GM12878 (cell line): ENCODE data around the gene SLC24A4.

Experiments
- BCL11A ChIP-seq: IDR thresholded peaks from 2 replicates; pipeline ENCODE4 v1.6.1; 2011; ENCODE audit warnings: low read depth, low read length
- ESRRA ChIP-seq: IDR thresholded peaks from 2 replicates; pipeline ENCODE4 v1.6.1; 2012; ENCODE audit warnings: mild to moderate bottlenecking, low read length, improper control_type of control experiment
- FOXM1 ChIP-seq: IDR thresholded peaks from 2 replicates; pipeline ENCODE4 v1.6.1; 2012; ENCODE audit warnings: low read depth, mild to moderate bottlenecking, inconsistent platforms, low read length, moderate library complexity
- MTA2 ChIP-seq: fragments of 450-650 bp; IDR thresholded peaks from 2 replicates; pipeline ENCODE4 v1.6.1; 2016; ENCODE audit warnings: low read depth, mild to moderate bottlenecking, moderate library complexity
- PAX8 ChIP-seq: fragments of 450-650 bp; IDR thresholded peaks from 2 replicates; pipeline ENCODE4 v1.6.1; 2017; ENCODE audit warnings: mild to moderate bottlenecking, moderate library complexity
- RELA ChIP-seq: fragments of 450-650 bp; IDR thresholded peaks from 2 replicates; pipeline ENCODE4 v1.8.0; 2014; ENCODE audit warnings: borderline replicate concordance; ENCODE audit not compliant: partially characterized antibody
- TAF1 ChIP-seq: IDR thresholded peaks from 2 replicates; pipeline ENCODE4 v1.6.1; 2011; ENCODE audit warnings: mild to moderate bottlenecking, low read depth, low read length, borderline replicate concordance
- ZNF207 ChIP-seq: fragments of 450-650 bp; IDR thresholded peaks from 2 replicates; pipeline ENCODE4 v1.6.1; 2014; ENCODE audit warnings: antibody characterized with exemption, mild to moderate bottlenecking, borderline replicate concordance
- ZNF274 ChIP-seq: IDR thresholded peaks from one replicate; pipeline ENCODE4 v1.8.0; 2011; ENCODE audit not compliant: insufficient read length, insufficient read depth
- TF ChIP-seq, protein P1 (sequence below), 3 experiments: IDR thresholded peaks in 2 of 3; conservative IDR thresholded peaks in 1 of 3; 2 replicates each; pipeline ENCODE4 v1.5.1; 2011; ENCODE audit warnings: low read depth in 3 of 3, low read length in 3 of 3, mild to moderate bottlenecking in 3 of 3, control low read depth in 2 of 3, moderate library complexity in 2 of 3, inconsistent platforms in 1 of 3, mixed read lengths in 1 of 3; ENCODE audit not compliant: control insufficient read depth in 2 of 3, insufficient read depth in 1 of 3; ENCODE audit errors: extremely low read depth in 1 of 3
- TF ChIP-seq, protein P2 (sequence below): IDR thresholded peaks from 2 replicates; pipeline ENCODE4 v1.6.1; 2012; ENCODE audit warnings: low read depth, low read length, improper control_type of control experiment
- TF ChIP-seq, protein P3 (sequence below): fragments of 450-650 bp; formaldehyde crosslinking; IDR thresholded peaks from 2 replicates; pipeline ENCODE4 v1.4.0; 2022; ENCODE audit warnings: mild to moderate bottlenecking, moderate library complexity

DNA sequence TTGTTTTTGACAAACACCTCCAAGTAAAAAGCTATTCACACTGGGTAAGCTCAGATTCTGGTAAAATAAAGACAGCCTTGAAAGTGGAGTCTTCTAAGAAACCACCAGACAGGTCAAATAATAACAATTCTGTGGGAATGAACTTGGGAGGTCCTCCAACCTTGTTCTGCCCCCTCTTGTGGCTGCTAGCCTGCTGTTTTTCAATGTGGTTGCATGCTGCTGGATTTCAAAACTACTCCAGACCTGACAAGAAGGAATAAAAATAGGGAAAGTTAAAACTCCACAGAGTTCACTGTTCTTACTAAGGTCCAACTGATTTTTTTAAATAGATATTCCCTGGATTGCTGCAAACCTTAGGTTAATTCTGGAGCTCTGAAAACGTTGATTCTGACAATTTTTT lies 158.4 kb downstream of the SLC24A4 start:
- TF ChIP-seq RELA: no peak
- TF ChIP-seq ZNF207: no peak
- TF ChIP-seq, protein P1, sequence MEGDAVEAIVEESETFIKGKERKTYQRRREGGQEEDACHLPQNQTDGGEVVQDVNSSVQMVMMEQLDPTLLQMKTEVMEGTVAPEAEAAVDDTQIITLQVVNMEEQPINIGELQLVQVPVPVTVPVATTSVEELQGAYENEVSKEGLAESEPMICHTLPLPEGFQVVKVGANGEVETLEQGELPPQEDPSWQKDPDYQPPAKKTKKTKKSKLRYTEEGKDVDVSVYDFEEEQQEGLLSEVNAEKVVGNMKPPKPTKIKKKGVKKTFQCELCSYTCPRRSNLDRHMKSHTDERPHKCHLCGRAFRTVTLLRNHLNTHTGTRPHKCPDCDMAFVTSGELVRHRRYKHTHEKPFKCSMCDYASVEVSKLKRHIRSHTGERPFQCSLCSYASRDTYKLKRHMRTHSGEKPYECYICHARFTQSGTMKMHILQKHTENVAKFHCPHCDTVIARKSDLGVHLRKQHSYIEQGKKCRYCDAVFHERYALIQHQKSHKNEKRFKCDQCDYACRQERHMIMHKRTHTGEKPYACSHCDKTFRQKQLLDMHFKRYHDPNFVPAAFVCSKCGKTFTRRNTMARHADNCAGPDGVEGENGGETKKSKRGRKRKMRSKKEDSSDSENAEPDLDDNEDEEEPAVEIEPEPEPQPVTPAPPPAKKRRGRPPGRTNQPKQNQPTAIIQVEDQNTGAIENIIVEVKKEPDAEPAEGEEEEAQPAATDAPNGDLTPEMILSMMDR (IDR thresholded peaks at IDR 0.05 in 2 of 3, conservative IDR thresholded peaks at IDR 0.05 in 1 of 3; ENCODE audit: control insufficient read depth in 2 of 3, extremely low read depth in 1 of 3, insufficient read depth in 1 of 3, low read depth in 3 of 3, low read length in 3 of 3): 0 out of 6 replicates have a peak, but pooled peaks of 1 of the 3 experiments have one; percentile 15
- no peak for TF ChIP-seq MTA2
- no peak for TF ChIP-seq ESRRA
- TF ChIP-seq BCL11A: no peak
- no peak for TF ChIP-seq TAF1
- TF ChIP-seq PAX8: no peak
- no peak for TF ChIP-seq FOXM1
- TF ChIP-seq, protein P2, sequence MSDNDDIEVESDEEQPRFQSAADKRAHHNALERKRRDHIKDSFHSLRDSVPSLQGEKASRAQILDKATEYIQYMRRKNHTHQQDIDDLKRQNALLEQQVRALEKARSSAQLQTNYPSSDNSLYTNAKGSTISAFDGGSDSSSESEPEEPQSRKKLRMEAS: no peak
- TF ChIP-seq, protein P3, sequence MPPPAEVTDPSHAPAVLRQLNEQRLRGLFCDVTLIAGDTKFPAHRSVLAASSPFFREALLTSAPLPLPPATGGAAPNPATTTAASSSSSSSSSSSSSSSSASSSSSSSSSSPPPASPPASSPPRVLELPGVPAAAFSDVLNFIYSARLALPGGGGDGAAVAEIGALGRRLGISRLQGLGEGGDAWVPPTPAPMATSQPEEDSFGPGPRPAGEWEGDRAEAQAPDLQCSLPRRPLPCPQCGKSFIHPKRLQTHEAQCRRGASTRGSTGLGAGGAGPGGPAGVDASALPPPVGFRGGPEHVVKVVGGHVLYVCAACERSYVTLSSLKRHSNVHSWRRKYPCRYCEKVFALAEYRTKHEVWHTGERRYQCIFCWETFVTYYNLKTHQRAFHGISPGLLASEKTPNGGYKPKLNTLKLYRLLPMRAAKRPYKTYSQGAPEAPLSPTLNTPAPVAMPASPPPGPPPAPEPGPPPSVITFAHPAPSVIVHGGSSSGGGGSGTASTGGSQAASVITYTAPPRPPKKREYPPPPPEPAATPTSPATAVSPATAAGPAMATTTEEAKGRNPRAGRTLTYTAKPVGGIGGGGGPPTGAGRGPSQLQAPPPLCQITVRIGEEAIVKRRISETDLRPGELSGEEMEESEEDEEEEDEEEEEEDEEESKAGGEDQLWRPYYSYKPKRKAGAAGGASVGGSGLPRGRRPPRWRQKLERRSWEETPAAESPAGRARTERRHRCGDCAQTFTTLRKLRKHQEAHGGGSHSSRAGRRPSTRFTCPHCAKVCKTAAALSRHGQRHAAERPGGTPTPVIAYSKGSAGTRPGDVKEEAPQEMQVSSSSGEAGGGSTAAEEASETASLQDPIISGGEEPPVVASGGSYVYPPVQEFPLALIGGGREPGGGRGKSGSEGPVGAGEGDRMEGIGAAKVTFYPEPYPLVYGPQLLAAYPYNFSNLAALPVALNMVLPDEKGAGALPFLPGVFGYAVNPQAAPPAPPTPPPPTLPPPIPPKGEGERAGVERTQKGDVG (CRISPR knock-in tag): no peak
- TF ChIP-seq ZNF274: no peak
